LNCAP (cell line): ENCODE data around the gene PALLD.
A peak's percentile ranks its signal among the peaks of the same experiment; 100 is the strongest.

Source experiments
- CTCF ChIP-seq: fragments of 450-650 bp; IDR thresholded peaks from 2 replicates; pipeline ENCODE4 v1.5.1; 2017; ENCODE audit warnings: mild to moderate bottlenecking

The PALLD gene

GRCh38 chr4:168907119-168907698 lies 410.4 kb downstream of the PALLD start:
- TF ChIP-seq CTCF = no peak

GRCh38 chr4:168908093-168908492 lies 411.2 kb downstream of the PALLD start:
- no peak for TF ChIP-seq CTCF

GRCh38 chr4:168908851-168909273 lies 412.0 kb downstream of the PALLD start:
- TF ChIP-seq CTCF = no peak

- no peak for TF ChIP-seq CTCF
Measured at GRCh38 chr4:168914095-168914494, 417.2 kb downstream of the PALLD start.

- peak; percentile 56 for TF ChIP-seq CTCF
Measured at GRCh38 chr4:168917138-168917779, 420.4 kb downstream of the PALLD start.

- TF ChIP-seq CTCF = no peak
Measured at GRCh38 chr4:168919706-168920324, 423.0 kb downstream of the PALLD start.

- no peak for TF ChIP-seq CTCF
Measured at GRCh38 chr4:168920441-168921065, 423.7 kb downstream of the PALLD start.
